HepG2 (cell line): ENCODE data around the gene C14orf93. TPM values are rescaled to one million over a fixed set of nuclear protein-coding genes. Genes with fewer than 3 reads are reported as not detected.

ENCODE experiments used
- FIP1L1 ChIP-seq: fragments of 200-400 bp; formaldehyde crosslinking; IDR thresholded peaks from 2 replicates; pipeline ENCODE4 v1.6.1; 2018; ENCODE audit warnings: low read depth, mild to moderate bottlenecking, low read length, moderate library complexity, borderline replicate concordance; ENCODE audit not compliant: insufficient read depth
- KMT2A ChIP-seq: sonication (generic); formaldehyde crosslinking; IDR thresholded peaks from 2 replicates; pipeline ENCODE4 v1.4.0; 2020; ENCODE audit warnings: missing genetic modification reagents
- MAFF ChIP-seq: IDR thresholded peaks from 2 replicates; pipeline ENCODE4 v1.6.1; 2011; ENCODE audit warnings: low read depth, low read length, improper control_type of control experiment
- MXD1 ChIP-seq: sonication (generic); formaldehyde crosslinking; IDR thresholded peaks from 2 replicates; pipeline ENCODE4 v1.4.0; 2020; ENCODE audit warnings: mild to moderate bottlenecking, missing genetic modification reagents
- MXD3 ChIP-seq: IDR thresholded peaks from 2 replicates; pipeline ENCODE4 v1.6.1; 2016; ENCODE audit warnings: mild to moderate bottlenecking, missing biosample characterization, missing genetic modification reagents
- MYC ChIP-seq: sonication (generic); formaldehyde crosslinking; IDR thresholded peaks from 2 replicates; pipeline ENCODE4 v1.9.0; 2021; ENCODE audit warnings: missing genetic modification reagents, borderline replicate concordance
- NFAT5 ChIP-seq: sonication (generic); formaldehyde crosslinking; IDR thresholded peaks from 2 replicates; pipeline ENCODE4 v1.4.0; 2020; ENCODE audit warnings: missing genetic modification reagents
- REST ChIP-seq, 2 experiments: IDR thresholded peaks; 2 replicates each; pipeline ENCODE4 v1.6.1; 2011 to 2012; ENCODE audit warnings: low read length in 2 of 2, borderline replicate concordance in 1 of 2, low read depth in 1 of 2, mild to moderate bottlenecking in 1 of 2, moderate library complexity in 1 of 2
- SIN3B ChIP-seq: fragments of 150-350 bp; IDR thresholded peaks from 2 replicates; pipeline ENCODE4 v1.6.1; 2014; ENCODE audit warnings: low read length
- TEAD3 ChIP-seq: optimal IDR thresholded peaks from 2 replicates; pipeline ENCODE3; 2016; ENCODE audit warnings: borderline replicate concordance
- ZFP36L1 ChIP-seq: sonication (generic); formaldehyde crosslinking; IDR thresholded peaks from 2 replicates; pipeline ENCODE4 v1.8.0; 2022; ENCODE audit warnings: mild to moderate bottlenecking, missing genetic modification reagents, moderate library complexity
- ZNF121 ChIP-seq: sonication (generic); formaldehyde crosslinking; IDR thresholded peaks from 2 replicates; pipeline ENCODE4 v1.5.0; 2020; ENCODE audit warnings: mild to moderate bottlenecking, missing genetic modification reagents
- ZNF260 ChIP-seq: sonication (generic); formaldehyde crosslinking; IDR thresholded peaks from 2 replicates; pipeline ENCODE4 v1.4.0; 2020; ENCODE audit warnings: missing genetic modification reagents, low read depth, mild to moderate bottlenecking, borderline replicate concordance
- ZNF709 ChIP-seq: sonication (generic); formaldehyde crosslinking; IDR thresholded peaks from 2 replicates; pipeline ENCODE4 v1.5.0; 2020; ENCODE audit warnings: mild to moderate bottlenecking, missing genetic modification reagents
- ZNF773 ChIP-seq: sonication (generic); formaldehyde crosslinking; IDR thresholded peaks from 2 replicates; pipeline ENCODE4 v1.4.0; 2020; ENCODE audit warnings: missing genetic modification reagents, borderline replicate concordance
- ZSCAN12 ChIP-seq: sonication (generic); formaldehyde crosslinking; IDR thresholded peaks from 2 replicates; pipeline ENCODE4 v1.9.0; 2021; ENCODE audit warnings: mild to moderate bottlenecking, missing genetic modification reagents
- ZZZ3 ChIP-seq: sonication (generic); formaldehyde crosslinking; IDR thresholded peaks from 2 replicates; pipeline ENCODE4 v1.4.0; 2020; ENCODE audit warnings: missing genetic modification reagents, mild to moderate bottlenecking, borderline replicate concordance
- polyA plus RNA-seq, 8 experiments: library from polyadenylated mRNA; depleted of rRNA in 3 of 8; stranded (reverse) in 7 of 8; unstranded in 1 of 8; fragments of >200 nt; fragmentation: Illumina TruSeq in 4 of 8; extraction: Trizol in 4 of 8; gene quantifications; 2 replicates each; pipeline versions ENCODE4 v1.2.1 to v1.2.3, GENCODE V29; 2011 to 2016; ENCODE audit warnings: low read depth in 4 of 8, missing spikeins in 1 of 8, mixed read lengths in 1 of 8; ENCODE audit not compliant: insufficient read depth in 1 of 8
- total RNA-seq, 5 experiments: library from RNA; depleted of rRNA; stranded (reverse); fragments of >200 nt; fragmentation: Illumina TruSeq; extraction: Trizol; gene quantifications; 2 replicates each; pipeline ENCODE4 v1.2.3, GENCODE V29; 2016; ENCODE audit warnings: low read depth in 1 of 5
- TF ChIP-seq, protein P1 (sequence below): sonication (generic); formaldehyde crosslinking; IDR thresholded peaks from 2 replicates; pipeline ENCODE4 v1.4.0; 2020; ENCODE audit warnings: missing genetic modification reagents

Gene C14orf93
- total and polyA plus RNA-seq, 2 of the 13 experiments (the other 11 are each of a cell fraction or from before 2014, with no cell fraction given): 11.4 to 22.5 TPM

DNA sequence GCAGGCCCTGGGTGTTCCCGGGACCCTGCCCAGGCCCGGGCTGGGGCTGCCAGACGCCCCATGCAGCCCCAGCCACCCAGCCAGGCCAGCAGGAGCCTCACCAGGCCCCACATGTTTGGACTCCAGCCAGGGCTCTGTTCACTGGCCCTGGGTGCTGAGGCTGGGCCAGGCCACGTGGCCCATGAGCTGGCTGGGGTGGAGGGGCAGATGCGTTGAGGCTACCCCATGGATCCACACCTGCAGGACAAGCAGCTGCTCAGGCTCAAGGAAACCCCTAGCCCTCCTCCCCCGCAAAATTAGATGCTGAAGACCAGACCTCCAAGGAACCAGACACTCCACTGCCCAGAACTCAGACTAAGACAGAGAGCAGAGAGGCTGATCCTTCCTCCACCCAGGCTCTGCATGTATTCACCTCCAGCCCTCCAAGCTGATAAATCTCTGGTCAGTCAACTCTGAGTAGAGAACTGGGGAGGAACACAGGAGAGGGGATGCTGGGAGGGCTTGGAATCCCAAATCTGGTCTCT, 45.7 kb upstream of the C14orf93 start (continued):
- TF ChIP-seq MYC (CRISPR knock-in tag): peak; percentile 66; the same call in 1 of the 2 replicates
- 0 out of 2 replicates have a peak, but pooled peaks have one; percentile 30 for TF ChIP-seq ZNF260
- TF ChIP-seq TEAD3 (CRISPR knock-in tag): peak; percentile 16
- TF ChIP-seq ZSCAN12 (CRISPR knock-in tag): no peak
- TF ChIP-seq NFAT5: 0 out of 2 replicates have a peak, but pooled peaks have one; percentile 21
- no peak for TF ChIP-seq ZFP36L1
- no peak for TF ChIP-seq ZNF773 (CRISPR knock-in tag)
- no peak for TF ChIP-seq KMT2A (CRISPR knock-in tag)
- TF ChIP-seq ZZZ3 (CRISPR knock-in tag): 0 out of 2 replicates have a peak, but pooled peaks have one; percentile 38
- TF ChIP-seq SIN3B: no peak
- TF ChIP-seq MXD3 (CRISPR knock-in tag): no peak
- TF ChIP-seq, protein P1, sequence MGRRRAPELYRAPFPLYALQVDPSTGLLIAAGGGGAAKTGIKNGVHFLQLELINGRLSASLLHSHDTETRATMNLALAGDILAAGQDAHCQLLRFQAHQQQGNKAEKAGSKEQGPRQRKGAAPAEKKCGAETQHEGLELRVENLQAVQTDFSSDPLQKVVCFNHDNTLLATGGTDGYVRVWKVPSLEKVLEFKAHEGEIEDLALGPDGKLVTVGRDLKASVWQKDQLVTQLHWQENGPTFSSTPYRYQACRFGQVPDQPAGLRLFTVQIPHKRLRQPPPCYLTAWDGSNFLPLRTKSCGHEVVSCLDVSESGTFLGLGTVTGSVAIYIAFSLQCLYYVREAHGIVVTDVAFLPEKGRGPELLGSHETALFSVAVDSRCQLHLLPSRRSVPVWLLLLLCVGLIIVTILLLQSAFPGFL (CRISPR knock-in tag): no peak
- peak; percentile 16; the same call in 1 of the 2 replicates for TF ChIP-seq FIP1L1
- TF ChIP-seq MXD1 (CRISPR knock-in tag): peak; percentile 69; the same call in 1 of the 2 replicates
- no peak for TF ChIP-seq ZNF121
- peak in 1 of 2 experiments; percentile 46; a peak in 1 of 4 replicates for TF ChIP-seq REST (IDR thresholded peaks at IDR 0.05; ENCODE audit: borderline replicate concordance in 1 of 2, low read depth in 1 of 2, low read length in 2 of 2)
- 0 out of 2 replicates have a peak, but pooled peaks have one; percentile 69 for TF ChIP-seq ZNF709 (CRISPR knock-in tag)
- no peak for TF ChIP-seq MAFF
